Hepatic stellate cell (primary cell): Measurements from ENCODE around the gene ANKFY1.
"Not testable (repeated sequence)": the region's sequence is repeated elsewhere in the genome, so short reads cannot be mapped to it uniquely, and the experiment has no call there.

Source experiments
- DNase-seq: peaks from one replicate; pipeline ENCODE4 v3.0.0; 2011; ENCODE audit warnings: low spot score

The ANKFY1 gene

GRCh38 chr17:4215882-4216570, 47.8 kb downstream of the ANKFY1 start:
- DNase-seq: no peak

GRCh38 chr17:4214157-4214556, 49.6 kb downstream of the ANKFY1 start:
- no peak for DNase-seq

- DNase-seq: no peak
Observed at GRCh38 chr17:4209611-4210010, 54.2 kb downstream of the ANKFY1 start.

GRCh38 chr17:4208238-4208637, 55.5 kb downstream of the ANKFY1 start:
- DNase-seq: no peak

GRCh38 chr17:4206962-4207361, 56.8 kb downstream of the ANKFY1 start:
- DNase-seq: peak; percentile 43

- DNase-seq: no peak
Observed at GRCh38 chr17:4205917-4206316, 57.9 kb downstream of the ANKFY1 start.

GRCh38 chr17:4204710-4205173, 59.0 kb downstream of the ANKFY1 start:
- peak; percentile 86 for DNase-seq

GRCh38 chr17:4204190-4204589, 59.6 kb downstream of the ANKFY1 start:
- peak; percentile 42 for DNase-seq

- DNase-seq: no peak
Observed at GRCh38 chr17:4201226-4201625, 62.6 kb downstream of the ANKFY1 start.

GRCh38 chr17:4199818-4200402, 63.9 kb downstream of the ANKFY1 start:
- peak; percentile 60 for DNase-seq

GRCh38 chr17:4198995-4199394, 64.8 kb downstream of the ANKFY1 start:
- DNase-seq: no peak

- no peak for DNase-seq
Observed at GRCh38 chr17:4195306-4195705, 68.5 kb downstream of the ANKFY1 start.

GRCh38 chr17:4194796-4195195, 69.0 kb downstream of the ANKFY1 start:
- no peak for DNase-seq

- DNase-seq: not testable (repeated sequence)
Observed at GRCh38 chr17:4190791-4191190, 73.0 kb downstream of the ANKFY1 start.

GRCh38 chr17:4189280-4189679, 74.5 kb downstream of the ANKFY1 start:
- no peak for DNase-seq

- no peak for DNase-seq
Observed at GRCh38 chr17:4188076-4188475, 75.7 kb downstream of the ANKFY1 start.

GRCh38 chr17:4187076-4187475, 76.7 kb downstream of the ANKFY1 start:
- DNase-seq: no peak

GRCh38 chr17:4186357-4186881, 77.4 kb downstream of the ANKFY1 start:
- no peak for DNase-seq

- no peak for DNase-seq
Observed at GRCh38 chr17:4185656-4186055, 78.1 kb downstream of the ANKFY1 start.

- DNase-seq: no peak
Observed at GRCh38 chr17:4184811-4185210, 79.0 kb downstream of the ANKFY1 start.

GRCh38 chr17:4182043-4182442, 81.7 kb downstream of the ANKFY1 start:
- DNase-seq: no peak

GRCh38 chr17:4180791-4181190, 83.0 kb downstream of the ANKFY1 start:
- no peak for DNase-seq

GRCh38 chr17:4179071-4179470, 84.7 kb downstream of the ANKFY1 start:
- DNase-seq: no peak

- no peak for DNase-seq
Observed at GRCh38 chr17:4178651-4179050, 85.1 kb downstream of the ANKFY1 start.
